ENCODE data around the gene KRTAP5-3.
A peak's percentile ranks its signal among the peaks of the same experiment; 100 is the strongest.

DNA sequence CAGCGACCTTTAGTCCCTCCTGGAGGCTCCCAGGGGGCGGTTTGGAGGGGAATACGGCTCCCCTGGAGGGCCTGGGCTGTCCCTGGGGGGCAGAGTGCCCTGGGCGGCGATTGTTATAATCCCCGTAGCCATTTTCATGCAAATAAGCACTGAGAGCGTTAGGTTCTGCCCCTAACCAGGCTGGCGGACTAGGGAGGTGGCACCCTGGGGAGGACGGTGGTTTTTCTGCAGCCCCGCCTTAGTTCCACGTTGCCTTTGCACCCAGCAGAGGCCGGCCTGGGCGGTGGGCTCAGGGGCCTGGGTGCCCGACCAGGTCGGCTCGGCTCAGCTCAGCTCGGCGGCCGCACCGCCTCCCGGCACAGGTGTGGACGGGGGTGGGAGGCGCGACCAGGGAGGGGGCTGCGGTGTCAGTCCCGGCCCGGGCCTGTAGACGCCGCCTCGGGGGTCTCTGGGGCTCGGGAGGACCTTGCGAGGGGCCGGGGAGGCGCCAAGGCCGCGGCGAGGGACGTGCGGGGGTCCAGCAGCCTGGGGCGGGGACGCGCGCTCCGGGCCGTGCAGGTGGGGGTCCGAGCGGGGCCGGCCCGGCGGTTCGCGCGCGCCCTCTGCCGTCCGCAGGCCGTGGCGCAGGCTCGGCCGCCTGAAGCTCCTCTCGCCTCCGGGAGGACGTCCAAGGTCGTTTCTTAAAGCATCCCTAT lies 33.9 kb downstream of the KRTAP5-3 start:
- TF ChIP-seq, protein P1, sequence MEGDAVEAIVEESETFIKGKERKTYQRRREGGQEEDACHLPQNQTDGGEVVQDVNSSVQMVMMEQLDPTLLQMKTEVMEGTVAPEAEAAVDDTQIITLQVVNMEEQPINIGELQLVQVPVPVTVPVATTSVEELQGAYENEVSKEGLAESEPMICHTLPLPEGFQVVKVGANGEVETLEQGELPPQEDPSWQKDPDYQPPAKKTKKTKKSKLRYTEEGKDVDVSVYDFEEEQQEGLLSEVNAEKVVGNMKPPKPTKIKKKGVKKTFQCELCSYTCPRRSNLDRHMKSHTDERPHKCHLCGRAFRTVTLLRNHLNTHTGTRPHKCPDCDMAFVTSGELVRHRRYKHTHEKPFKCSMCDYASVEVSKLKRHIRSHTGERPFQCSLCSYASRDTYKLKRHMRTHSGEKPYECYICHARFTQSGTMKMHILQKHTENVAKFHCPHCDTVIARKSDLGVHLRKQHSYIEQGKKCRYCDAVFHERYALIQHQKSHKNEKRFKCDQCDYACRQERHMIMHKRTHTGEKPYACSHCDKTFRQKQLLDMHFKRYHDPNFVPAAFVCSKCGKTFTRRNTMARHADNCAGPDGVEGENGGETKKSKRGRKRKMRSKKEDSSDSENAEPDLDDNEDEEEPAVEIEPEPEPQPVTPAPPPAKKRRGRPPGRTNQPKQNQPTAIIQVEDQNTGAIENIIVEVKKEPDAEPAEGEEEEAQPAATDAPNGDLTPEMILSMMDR (conservative IDR thresholded peaks at IDR 0.05) = peak; percentile 99
- no peak for TF ChIP-seq ZFX (IDR thresholded peaks at IDR 0.05)
